Measurements from ENCODE around the gene CYP4F11.

GRCh38 chr19:15926484-15926883 is 7.8 kb downstream of the CYP4F11 start:
- no peak for TF ChIP-seq CTCF (IDR thresholded peaks at IDR 0.05; ENCODE audit: poor library complexity, severe bottlenecking)
- TF ChIP-seq POLR2AphosphoS5 (IDR thresholded peaks at IDR 0.05) = no peak
- TF ChIP-seq EP300 (conservative IDR thresholded peaks at IDR 0.05; ENCODE audit: poor library complexity, severe bottlenecking) = no peak
- no peak for TF ChIP-seq REST (IDR thresholded peaks at IDR 0.05; ENCODE audit: borderline replicate concordance)

All from neural cell (in vitro differentiated cells).